ENCODE data around the gene QKI. TPM values are rescaled to one million over a fixed set of nuclear protein-coding genes. Genes with fewer than 3 reads are reported as not detected.

The QKI gene
- total and polyA plus RNA-seq, 2 donors (not counting 3 experiments of a cell fraction or from before 2014, with no cell fraction given) = 178 to 232 TPM

- Histone ChIP-seq H3K4me1 (ENCODE audit: control insufficient read depth, extremely low read depth, insufficient read depth, low read length) (peaks cover 20% of the 10 kb centered on the region), H3K4me3 (replicated peaks in 1 of 3; ENCODE audit: insufficient read depth in 1 of 3, low read depth in 1 of 3, low read length in 3 of 3) (no peak overlapping the region), H4K20me1 (replicated peaks; ENCODE audit: control insufficient read depth, extremely low read depth, insufficient read depth, low read length) (no peaks in the 10 kb centered on the region), H3K9me1 (replicated peaks; ENCODE audit: control insufficient read depth, extremely low read depth, insufficient read depth, low read length) (no peaks in the 10 kb centered on the region), H3K36me3 (ENCODE audit: control insufficient read depth in 2 of 2, extremely low read depth in 1 of 2, insufficient read depth in 2 of 2, low read length in 2 of 2) (no peaks in the 10 kb centered on the region), H3K79me2 (ENCODE audit: control insufficient read depth, insufficient read depth, low read length) (no peaks in the 10 kb centered on the region), H3K9ac (replicated peaks; ENCODE audit: extremely low read depth, insufficient read depth, low read length) (no peak overlapping the region), H3K9me3 (replicated peaks; ENCODE audit: control insufficient read depth, insufficient read depth, low read length) (no peaks in the 10 kb centered on the region), H3K27ac (ENCODE audit: insufficient read depth, low read depth, low read length) (no peak overlapping the region), H3K4me2 (ENCODE audit: insufficient read depth, low read length) (no peak overlapping the region), H2AFZ (ENCODE audit: low read depth, low read length) (no peak overlapping the region), H3K27me3 (ENCODE audit: control insufficient read depth in 2 of 2, insufficient read depth in 2 of 2, low read length in 2 of 2) (no peaks in the 10 kb centered on the region)
- dilution Hi-C loops (cut with MboI; ENCODE audit: extremely low pct_ligation_motif_present, low sequenced_read_pairs) (no loop called here), intact Hi-C loops (cut with micrococcal nuclease) (loop anchor here (10.0 kb wide), 2 partner anchors 399 to 1341 kb away; no protein-coding TSS in a partner anchor)
- DNase-seq (ENCODE audit: low read depth, low spot score) (no peak), FAIRE-seq (no peak)
- no TSS peak for BruUV-seq (replicated peaks)
- TF ChIP-seq EZH2 (IDR thresholded peaks at IDR 0.05; ENCODE audit: borderline replicate concordance, low read depth, low read length, severe bottlenecking) (no peak), FOS (IDR thresholded peaks at IDR 0.05; ENCODE audit: borderline replicate concordance, insufficient read depth, low read length) (no peak), GATA2 (IDR thresholded peaks at IDR 0.05; ENCODE audit: insufficient read depth, insufficient read length, low read depth, low read length) (no peak), MYC (IDR thresholded peaks at IDR 0.05; ENCODE audit: low read depth, low read length) (no peak), POLR2A (IDR thresholded peaks at IDR 0.05; ENCODE audit: low read depth, low read length) (no peak), POLR2AphosphoS5 (IDR thresholded peaks at IDR 0.05; ENCODE audit: insufficient read depth, low read depth, low read length) (no peak), JUN (IDR thresholded peaks at IDR 0.05; ENCODE audit: borderline replicate concordance, insufficient read depth, insufficient read length, low read depth) (no peak)
- TF ChIP-seq, protein P1, sequence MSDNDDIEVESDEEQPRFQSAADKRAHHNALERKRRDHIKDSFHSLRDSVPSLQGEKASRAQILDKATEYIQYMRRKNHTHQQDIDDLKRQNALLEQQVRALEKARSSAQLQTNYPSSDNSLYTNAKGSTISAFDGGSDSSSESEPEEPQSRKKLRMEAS (IDR thresholded peaks at IDR 0.05; ENCODE audit: insufficient read depth, insufficient read length) = no peak
- TF ChIP-seq, protein P2, sequence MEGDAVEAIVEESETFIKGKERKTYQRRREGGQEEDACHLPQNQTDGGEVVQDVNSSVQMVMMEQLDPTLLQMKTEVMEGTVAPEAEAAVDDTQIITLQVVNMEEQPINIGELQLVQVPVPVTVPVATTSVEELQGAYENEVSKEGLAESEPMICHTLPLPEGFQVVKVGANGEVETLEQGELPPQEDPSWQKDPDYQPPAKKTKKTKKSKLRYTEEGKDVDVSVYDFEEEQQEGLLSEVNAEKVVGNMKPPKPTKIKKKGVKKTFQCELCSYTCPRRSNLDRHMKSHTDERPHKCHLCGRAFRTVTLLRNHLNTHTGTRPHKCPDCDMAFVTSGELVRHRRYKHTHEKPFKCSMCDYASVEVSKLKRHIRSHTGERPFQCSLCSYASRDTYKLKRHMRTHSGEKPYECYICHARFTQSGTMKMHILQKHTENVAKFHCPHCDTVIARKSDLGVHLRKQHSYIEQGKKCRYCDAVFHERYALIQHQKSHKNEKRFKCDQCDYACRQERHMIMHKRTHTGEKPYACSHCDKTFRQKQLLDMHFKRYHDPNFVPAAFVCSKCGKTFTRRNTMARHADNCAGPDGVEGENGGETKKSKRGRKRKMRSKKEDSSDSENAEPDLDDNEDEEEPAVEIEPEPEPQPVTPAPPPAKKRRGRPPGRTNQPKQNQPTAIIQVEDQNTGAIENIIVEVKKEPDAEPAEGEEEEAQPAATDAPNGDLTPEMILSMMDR (IDR thresholded peaks at IDR 0.05; ENCODE audit: extremely low read depth in 1 of 2, insufficient read depth in 1 of 2, low read depth in 1 of 2, low read length in 2 of 2) = no peak
- ChIA-PET CTCF (no interaction called here), POLR2A (no interaction called here)
These were observed 169.0 kb downstream of the QKI start for GRCh38 chr6:163583558-163583957.

Measured in endothelial cell of umbilical vein (primary cell).